Stimulated activated CD8-positive, alpha-beta memory T cell treated with anti-CD3 and anti-CD28 coated beads, Interleukin-15, amount 100 ng/mL, for 4 hours (primary cell): ENCODE data around the gene LRRC45.
A peak's percentile ranks its signal among the peaks of the same experiment; 100 is the strongest.

Experiments used
- DNase-seq, 2 donors: peaks; one replicate each; pipeline ENCODE4 v3.0.0-alpha.2; 2020; ENCODE audit warnings: low read depth in 2 of 2

LRRC45 gene

GRCh38 chr17:82051776-82052637, 28.9 kb downstream of the LRRC45 start, which contains the start of the genes GPS1 and RFNG:
Gene GPS1, plus strand, starts transcription at chr17:82051898. Its CDS starts 34 bp downstream, at chr17:82051932.
Gene RFNG, minus strand, starts transcription at chr17:82051811. Its CDS starts 45 bp downstream, at chr17:82051766.
- peak; percentile 61 to 65 for DNase-seq

GRCh38 chr17:82052638-82053059, 29.5 kb downstream of the LRRC45 start:
- no peak for DNase-seq

- no peak for DNase-seq
Observed at GRCh38 chr17:82053130-82053529, 30.0 kb downstream of the LRRC45 start.

GRCh38 chr17:82053556-82054263, 30.6 kb downstream of the LRRC45 start:
- no peak for DNase-seq

- no peak for DNase-seq
Observed at GRCh38 chr17:82054351-82055022, 31.4 kb downstream of the LRRC45 start.

- no peak for DNase-seq
Observed at GRCh38 chr17:82055023-82055964, 32.2 kb downstream of the LRRC45 start.

GRCh38 chr17:82055965-82056728, 33.0 kb downstream of the LRRC45 start:
- no peak for DNase-seq

GRCh38 chr17:82056729-82057621, 33.9 kb downstream of the LRRC45 start:
- no peak for DNase-seq

GRCh38 chr17:82058230-82058854, 35.2 kb downstream of the LRRC45 start:
- DNase-seq: no peak

- no peak for DNase-seq
Observed at GRCh38 chr17:82058855-82059249, 35.7 kb downstream of the LRRC45 start.

GRCh38 chr17:82059272-82060000, 36.3 kb downstream of the LRRC45 start:
- DNase-seq: no peak

- DNase-seq: no peak
Observed at GRCh38 chr17:82060001-82060380, 36.9 kb downstream of the LRRC45 start.

GRCh38 chr17:82060614-82061013, 37.5 kb downstream of the LRRC45 start:
- no peak for DNase-seq

- DNase-seq: no peak
Observed at GRCh38 chr17:82061047-82061925, 38.2 kb downstream of the LRRC45 start.

- no peak for DNase-seq
Observed at GRCh38 chr17:82062076-82062983, 39.2 kb downstream of the LRRC45 start.

GRCh38 chr17:82062984-82063368, 39.9 kb downstream of the LRRC45 start:
- no peak for DNase-seq
